ENCODE data around the gene GCN1. TPM values are rescaled to one million over a fixed set of nuclear protein-coding genes. Genes with fewer than 3 reads are reported as not detected.
A peak's percentile ranks its signal among the peaks of the same experiment; 100 is the strongest.

Gene GCN1
- total RNA-seq, 1 donor from 2014 or later: 155 TPM

- Mint-ChIP-seq H3K4me3 (no peak overlapping the region), H3K9me3 (no peaks in the 10 kb centered on the region), H3K4me1 (peaks cover 11% of the 10 kb centered on the region), H3K27ac (no peak overlapping the region), H3K36me3 (ENCODE audit: low read depth) (peaks cover 31% of the 10 kb centered on the region), H3K27me3 (no peaks in the 10 kb centered on the region)
- intact Hi-C loops (cut with micrococcal nuclease): loop anchor here (5.0 kb wide), 2 partner anchors 407 to 422 kb away; partner anchors contain the start of gene PRKAB1
- POLR2A ChIA-PET: interaction anchor here (1.1 kb wide), 2 partner anchors 12 to 111 kb away, joined by 3 read pairs; no protein-coding TSS in a partner anchor
- CTCF ChIA-PET: no interaction called here
- TF ChIP-seq CTCF (IDR thresholded peaks at IDR 0.05): no peak
- DNase-seq (no peak), ATAC-seq (ENCODE audit: low read depth) (no peak)
Measured at GRCh38 chr12:120089796-120090195, 104.7 kb downstream of the GCN1 start.

GRCh38 chr12:120089105-120089504 lies 105.4 kb downstream of the GCN1 start:
- H3K9me3 Mint-ChIP-seq: no peaks in the 10 kb centered on the region
- H3K4me3 Mint-ChIP-seq: no peak overlapping the region
- intact Hi-C loops (cut with micrococcal nuclease): loop anchor here (5.0 kb wide), 2 partner anchors 407 to 422 kb away; partner anchors contain the start of gene PRKAB1
- H3K4me1 Mint-ChIP-seq: peaks cover 11% of the 10 kb centered on the region
- peaks cover 27% of the 10 kb centered on the region for H3K36me3 Mint-ChIP-seq (ENCODE audit: low read depth)
- DNase-seq (no peak), ATAC-seq (ENCODE audit: low read depth) (no peak)
- H3K27me3 Mint-ChIP-seq: no peaks in the 10 kb centered on the region
- ChIA-PET CTCF (no interaction called here), POLR2A (interaction anchor here (1.1 kb wide), 1 partner anchor 112 kb away, joined by 3 read pairs; no protein-coding TSS in a partner anchor)
- H3K27ac Mint-ChIP-seq: no peak overlapping the region
- TF ChIP-seq CTCF (IDR thresholded peaks at IDR 0.05): no peak

- peak; percentile 93 for ATAC-seq (ENCODE audit: low read depth)
- Mint-ChIP-seq H3K9me3 (no peaks in the 10 kb centered on the region), H3K36me3 (ENCODE audit: low read depth) (peaks cover 19% of the 10 kb centered on the region)
Measured at GRCh38 chr12:120086801-120087621, 107.5 kb downstream of the GCN1 start.

GRCh38 chr12:120085920-120086645 lies 108.4 kb downstream of the GCN1 start:
- intact Hi-C loops (cut with micrococcal nuclease): loop anchor here (2.0 to 5.0 kb wide), 4 partner anchors 147 to 419 kb away; partner anchors contain the start of genes CIT and PRKAB1
- DNase-seq: no peak
- H3K4me3 Mint-ChIP-seq: no peak overlapping the region
- H3K27ac Mint-ChIP-seq: no peak overlapping the region
- H3K9me3 Mint-ChIP-seq: no peaks in the 10 kb centered on the region
- ATAC-seq (ENCODE audit: low read depth): no peak
- ChIA-PET POLR2A (interaction anchor here (1.2 to 2.0 kb wide), 7 partner anchors 25 to 206 kb away, joined by 3 to 27 read pairs (median 16); partner anchors contain the start of genes BICDL1, RAB35, RNU4-1 and RNU4-2), CTCF (interaction anchor here (1.2 to 1.5 kb wide), 2 partner anchors 23 to 115 kb away, joined by 4 to 5 read pairs; partner anchors contain the start of gene RPLP0)
- no peaks in the 10 kb centered on the region for H3K27me3 Mint-ChIP-seq
- TF ChIP-seq CTCF (IDR thresholded peaks at IDR 0.05): no peak
- H3K4me1 Mint-ChIP-seq: peaks cover 11% of the 10 kb centered on the region
- peaks cover 13% of the 10 kb centered on the region for H3K36me3 Mint-ChIP-seq (ENCODE audit: low read depth)

More at GRCh38 chr12:120086801-120087621, 107.5 kb downstream of the GCN1 start:
- ChIA-PET POLR2A (interaction anchor here (0.6 to 2.0 kb wide), 14 partner anchors 22 to 419 kb away, joined by 3 to 27 read pairs (median 4); partner anchors contain the start of genes BICDL1, GCN1, PRKAB1 and RAB35), CTCF (interaction anchor here (0.7 to 2.1 kb wide), 12 partner anchors 9 to 124 kb away, joined by 3 to 17 read pairs (median 4); partner anchors contain the start of genes BICDL1, RAB35 and RPLP0)
- H3K27me3 Mint-ChIP-seq: no peaks in the 10 kb centered on the region
- H3K4me1 Mint-ChIP-seq: peaks cover 11% of the 10 kb centered on the region
- H3K4me3 Mint-ChIP-seq: peak overlapping the region; percentile 76
- peak; percentile 98 for DNase-seq
- TF ChIP-seq CTCF (IDR thresholded peaks at IDR 0.05): peak; percentile 74
- H3K27ac Mint-ChIP-seq: peak overlapping the region; percentile 81
- intact Hi-C loops (cut with micrococcal nuclease): loop anchor here (1.0 to 5.0 kb wide), 9 partner anchors 23 to 420 kb away; partner anchors contain the start of genes CIT, PRKAB1, RAB35 and RPLP0
